Left lung (tissue), 10 donors: ENCODE results near the gene CCDC57. TPM values are rescaled to one million over a fixed set of nuclear protein-coding genes. Genes with fewer than 3 reads are reported as not detected.

Experiments
- ATAC-seq: fragments of 200-7000 bp; cut with Tn5 transposase; one replicate; pipeline ENCODE4 v1.9.1; 2020; ENCODE audit warnings: moderate library complexity
- DNase-seq, 4 donors: peaks; one replicate each; pipeline ENCODE4 v3.0.0-alpha.2; 2013 to 2020
- H3K27ac ChIP-seq, 2 donors: fragments of 200-600 bp; sonication (generic) in 1 of 2; one replicate each; pipeline versions ENCODE4 v1.5.0 to v1.8.0; 2020 to 2021
- H3K27me3 ChIP-seq, 2 donors: fragments of 200-600 bp; sonication (generic) in 1 of 2; one replicate each; pipeline versions ENCODE4 v1.5.0 to v1.8.0; 2020 to 2021
- H3K36me3 ChIP-seq, 2 donors: fragments of 200-600 bp; sonication (generic) in 1 of 2; one replicate each; pipeline versions ENCODE4 v1.5.0 to v1.8.0; 2020 to 2021
- H3K4me1 ChIP-seq, 2 donors: fragments of 200-600 bp; one replicate each; pipeline ENCODE4 v1.8.0; 2021
- H3K4me3 ChIP-seq, 2 donors: fragments of 200-600 bp; sonication (generic) in 1 of 2; one replicate each; pipeline versions ENCODE4 v1.5.0 to v1.8.0; 2020 to 2021; ENCODE audit warnings: mild to moderate bottlenecking in 1 of 2
- H3K9me3 ChIP-seq, 2 donors: fragments of 200-600 bp; sonication (generic) in 1 of 2; one replicate each; pipeline versions ENCODE4 v1.5.0 to v1.8.0; 2020 to 2021
- CTCF ChIP-seq, 2 donors: fragments of 200-600 bp; sonication (generic) in 1 of 2; IDR thresholded peaks; one replicate each; pipeline versions ENCODE4 v1.5.0 to v1.8.0; 2021; ENCODE audit warnings: antibody characterized with exemption in 2 of 2
- intact Hi-C, 2 donors: fragments of 100-400 bp; cut with DNase I; formaldehyde crosslinking; loops; one replicate each; pipeline versions ENCODE4 v1.11.2 to v1.14.2; 2022
- polyA plus RNA-seq, 6 donors: library from polyadenylated mRNA; unstranded; fragments of 120-200 nt; gene quantifications; one replicate each; pipeline ENCODE4 v1.2.1, GENCODE V29; 2013; ENCODE audit not compliant: insufficient read length in 6 of 6
- total RNA-seq, 2 donors: library from RNA; stranded (reverse); fragmentation: NEBNext Ultra II Directional; extraction: Animal tissue kit (Norgen Biotek cat#: 25700); gene quantifications; one replicate each; pipeline ENCODE4 v1.2.1, GENCODE V29; 2021
- donor health status: DM: no; HTN: yes; CAD: no.
- donor health status: DM: no; HTN: no; CAD: no.

The CCDC57 gene
- total and polyA plus RNA-seq, 8 donors, result 41.7 to 73.4 (median 59.8) TPM

GRCh38 chr17:82217530-82218204 lies 5.0 kb upstream of the CCDC57 start:
- Histone ChIP-seq H3K4me3 (peak overlapping the region in 1 of 2 donors; percentile 30), H3K9me3 (no peaks in the 10 kb centered on the region), H3K36me3 (no peaks in the 10 kb centered on the region), H3K27me3 (no peaks in the 10 kb centered on the region), H3K27ac (peak overlapping the region; percentile 89 to 98), H3K4me1 (peaks cover 24 to 94% of the 10 kb centered on the region in 2 donors)
- DNase-seq, result peak in 2 of 4 donors; percentile 92 to 97
- ATAC-seq, result peak; percentile 52
- TF ChIP-seq CTCF (IDR thresholded peaks at IDR 0.05), result no peak
- intact Hi-C loops, result no loop called here

GRCh38 chr17:82217120-82217529 lies 4.5 kb upstream of the CCDC57 start:
- Histone ChIP-seq H3K27ac (peak overlapping the region; percentile 89 to 98), H3K27me3 (no peaks in the 10 kb centered on the region), H3K4me3 (peak overlapping the region in 1 of 2 donors; percentile 30), H3K36me3 (no peaks in the 10 kb centered on the region), H3K4me1 (peaks cover 24 to 88% of the 10 kb centered on the region in 2 donors), H3K9me3 (no peaks in the 10 kb centered on the region)
- DNase-seq, result peak in 2 of 4 donors; percentile 76 to 92
- intact Hi-C loops, result no loop called here
- TF ChIP-seq CTCF (IDR thresholded peaks at IDR 0.05), result no peak
- ATAC-seq, result peak; percentile 7

- ATAC-seq (peak; percentile 82), DNase-seq (peak in 2 of 4 donors; percentile 94 to 96)
- no peak for TF ChIP-seq CTCF (IDR thresholded peaks at IDR 0.05)
- Histone ChIP-seq H3K4me3 (peak overlapping the region in 1 of 2 donors; percentile 30), H3K36me3 (no peaks in the 10 kb centered on the region), H3K9me3 (no peaks in the 10 kb centered on the region), H3K4me1 (peaks cover 29 to 88% of the 10 kb centered on the region in 2 donors), H3K27me3 (no peaks in the 10 kb centered on the region), H3K27ac (peak overlapping the region; percentile 89 to 98)
- intact Hi-C loops, result no loop called here
Measured at GRCh38 chr17:82216301-82217119, 3.9 kb upstream of the CCDC57 start.

- Histone ChIP-seq H3K9me3 (no peaks in the 10 kb centered on the region), H3K27me3 (no peaks in the 10 kb centered on the region), H3K27ac (peak overlapping the region; percentile 89 to 98), H3K4me1 (peaks cover 29 to 89% of the 10 kb centered on the region in 2 donors), H3K4me3 (peak overlapping the region in 1 of 2 donors; percentile 30), H3K36me3 (no peaks in the 10 kb centered on the region)
- no peak for DNase-seq
- no peak for ATAC-seq
- intact Hi-C loops, result no loop called here
- TF ChIP-seq CTCF (IDR thresholded peaks at IDR 0.05), result no peak
Measured at GRCh38 chr17:82215972-82216300, 3.3 kb upstream of the CCDC57 start.
